Measurements from ENCODE around the gene CHCHD6.

CHCHD6 gene

GRCh38 chr3:126816298-126816697, 112.3 kb downstream of the CHCHD6 start:
- TF ChIP-seq GATA2 (IDR thresholded peaks at IDR 0.05; ENCODE audit: low read depth, low read length): no peak
- TF ChIP-seq GATA3 (IDR thresholded peaks at IDR 0.05; ENCODE audit: low read depth, low read length): no peak

GRCh38 chr3:126816986-126817777, 113.1 kb downstream of the CHCHD6 start:
- TF ChIP-seq GATA2 (IDR thresholded peaks at IDR 0.05; ENCODE audit: low read depth, low read length): no peak

GRCh38 chr3:126817781-126818180, 113.7 kb downstream of the CHCHD6 start:
- no peak for TF ChIP-seq GATA3 (IDR thresholded peaks at IDR 0.05; ENCODE audit: low read depth, low read length)
- TF ChIP-seq GATA2 (IDR thresholded peaks at IDR 0.05; ENCODE audit: low read depth, low read length): no peak

GRCh38 chr3:126818400-126819095, 114.5 kb downstream of the CHCHD6 start:
- TF ChIP-seq GATA3 (IDR thresholded peaks at IDR 0.05; ENCODE audit: low read depth, low read length) (no peak), GATA2 (IDR thresholded peaks at IDR 0.05; ENCODE audit: low read depth, low read length) (no peak)

GRCh38 chr3:126826693-126827092, 122.7 kb downstream of the CHCHD6 start:
- TF ChIP-seq GATA3 (IDR thresholded peaks at IDR 0.05; ENCODE audit: low read depth, low read length): no peak
- TF ChIP-seq GATA2 (IDR thresholded peaks at IDR 0.05; ENCODE audit: low read depth, low read length): no peak

- TF ChIP-seq GATA2 (IDR thresholded peaks at IDR 0.05; ENCODE audit: low read depth, low read length): no peak
- TF ChIP-seq GATA3 (IDR thresholded peaks at IDR 0.05; ENCODE audit: low read depth, low read length): no peak
Observed at GRCh38 chr3:126827121-126827520, 123.1 kb downstream of the CHCHD6 start.

- TF ChIP-seq GATA3 (IDR thresholded peaks at IDR 0.05; ENCODE audit: low read depth, low read length): no peak
- TF ChIP-seq GATA2 (IDR thresholded peaks at IDR 0.05; ENCODE audit: low read depth, low read length): no peak
Observed at GRCh38 chr3:126828306-126828705, 124.3 kb downstream of the CHCHD6 start.

- TF ChIP-seq GATA2 (IDR thresholded peaks at IDR 0.05; ENCODE audit: low read depth, low read length) (no peak), GATA3 (IDR thresholded peaks at IDR 0.05; ENCODE audit: low read depth, low read length) (no peak)
Observed at GRCh38 chr3:126832933-126833332, 128.9 kb downstream of the CHCHD6 start.

- TF ChIP-seq GATA3 (IDR thresholded peaks at IDR 0.05; ENCODE audit: low read depth, low read length) (no peak), GATA2 (IDR thresholded peaks at IDR 0.05; ENCODE audit: low read depth, low read length) (no peak)
Observed at GRCh38 chr3:126834596-126835471, 130.8 kb downstream of the CHCHD6 start.

- no peak for TF ChIP-seq GATA3 (IDR thresholded peaks at IDR 0.05; ENCODE audit: low read depth, low read length)
- TF ChIP-seq GATA2 (IDR thresholded peaks at IDR 0.05; ENCODE audit: low read depth, low read length): 0 out of 2 replicates have a peak, but pooled peaks have one; percentile 8
Observed at GRCh38 chr3:126835472-126836219, 131.6 kb downstream of the CHCHD6 start.

GRCh38 chr3:126836220-126836860, 132.3 kb downstream of the CHCHD6 start:
- TF ChIP-seq GATA2 (IDR thresholded peaks at IDR 0.05; ENCODE audit: low read depth, low read length): no peak
- TF ChIP-seq GATA3 (IDR thresholded peaks at IDR 0.05; ENCODE audit: low read depth, low read length): no peak

- TF ChIP-seq GATA3 (IDR thresholded peaks at IDR 0.05; ENCODE audit: low read depth, low read length) (no peak), GATA2 (IDR thresholded peaks at IDR 0.05; ENCODE audit: low read depth, low read length) (no peak)
Observed at GRCh38 chr3:126837773-126838172, 133.7 kb downstream of the CHCHD6 start.
